H1 (cell line): Measurements from ENCODE around the gene DTWD2. TPM values are rescaled to one million over a fixed set of nuclear protein-coding genes. Genes with fewer than 3 reads are reported as not detected.

Experiments
- CTCF ChIA-PET: fragments of 300-600 bp; sonication (Branson Sonifier 250); formaldehyde crosslinking; loops from one replicate; lab custom pipeline; 2021; ENCODE audit not compliant: partially characterized antibody; lab: Charles Lee
- POLR2A ChIA-PET: fragments of 300-600 bp; sonication (Branson Sonifier 250); formaldehyde crosslinking; loops from one replicate; lab custom pipeline; 2021; ENCODE audit warnings: inconsistent platforms; ENCODE audit not compliant: partially characterized antibody; lab: Charles Lee
- DNase-seq, 2 experiments: peaks; one replicate each; pipeline versions ENCODE4 v3.0.0 to v3.0.0-alpha.2; 2010 to 2022; ENCODE audit warnings: low spot score in 2 of 2, low read depth in 1 of 2, mixed read lengths in 1 of 2
- FAIRE-seq: peaks from 2 replicates; lab custom pipeline; 2011; peaks lifted over from hg19 to GRCh38; lab: Jason Lieb, UNC
- H2AFZ ChIP-seq: 2 replicates; pipeline ENCODE4 v1.8.1; 2012; ENCODE audit warnings: low read length, inconsistent platforms
- H2AK5ac ChIP-seq: 2 replicates; pipeline ENCODE4 v1.6.1; 2013; ENCODE audit warnings: low read depth, low read length
- H2BK120ac ChIP-seq: replicated peaks from 2 replicates; pipeline ENCODE3; 2013; ENCODE audit warnings: low read depth, low read length, inconsistent platforms
- H2BK12ac ChIP-seq: 2 replicates; pipeline ENCODE4 v1.6.1; 2013; ENCODE audit warnings: low read depth, low read length
- H2BK15ac ChIP-seq: 2 replicates; pipeline ENCODE4 v1.6.1; 2013; ENCODE audit warnings: low read length
- H2BK20ac ChIP-seq: 2 replicates; pipeline ENCODE4 v1.6.1; 2013; ENCODE audit warnings: low read length
- H2BK5ac ChIP-seq: 2 replicates; pipeline ENCODE4 v1.6.1; 2013; ENCODE audit warnings: low read depth, low read length
- H3K14ac ChIP-seq: 2 replicates; pipeline ENCODE4 v1.6.1; 2013; ENCODE audit warnings: inconsistent platforms; ENCODE audit not compliant: insufficient read length
- H3K18ac ChIP-seq: 2 replicates; pipeline ENCODE4 v1.6.1; 2013; ENCODE audit warnings: low read length; ENCODE audit errors: extremely low read depth
- H3K23ac ChIP-seq: 2 replicates; pipeline ENCODE4 v1.6.1; 2013; ENCODE audit warnings: inconsistent platforms; ENCODE audit not compliant: insufficient read length
- H3K23me2 ChIP-seq: 2 replicates; pipeline ENCODE4 v1.6.1; 2013; ENCODE audit warnings: low read depth, low read length
- H3K27ac ChIP-seq: 2 replicates; pipeline ENCODE4 v1.6.1; 2011; ENCODE audit warnings: low read depth, low read length, inconsistent platforms
- H3K27me3 ChIP-seq, 4 experiments: replicated peaks in 1 of 4; 1 replicate in 1 of 4; 2 replicates in 3 of 4; pipeline versions ENCODE4 v1.6.1 to v1.8.1; 2011 to 2013; ENCODE audit warnings: low read length in 3 of 4, mild to moderate bottlenecking in 3 of 4, inconsistent platforms in 2 of 4, mixed read lengths in 2 of 4, moderate library complexity in 1 of 4; ENCODE audit not compliant: control insufficient read depth in 3 of 4, insufficient read depth in 3 of 4; ENCODE audit errors: extremely low read depth in 1 of 4
- H3K36me3 ChIP-seq, 4 experiments: 2 replicates each; pipeline versions ENCODE4 v1.6.1 to v1.8.1; 2011 to 2013; ENCODE audit warnings: mild to moderate bottlenecking in 4 of 4, low read length in 3 of 4, moderate library complexity in 2 of 4, control low read depth in 1 of 4, inconsistent platforms in 1 of 4; ENCODE audit not compliant: insufficient read depth in 4 of 4, control insufficient read depth in 2 of 4
- H3K4ac ChIP-seq: replicated peaks from 2 replicates; pipeline ENCODE3; 2013; ENCODE audit warnings: low read length, low read depth, mixed read lengths, inconsistent platforms; ENCODE audit not compliant: insufficient read length
- H3K4me1 ChIP-seq, 4 experiments: replicated peaks in 1 of 4; 1 replicate in 1 of 4; 2 replicates in 3 of 4; pipeline versions ENCODE4 v1.6.1 to v1.8.1; 2011 to 2013; ENCODE audit warnings: low read length in 3 of 4, inconsistent platforms in 2 of 4, mixed read lengths in 1 of 4; ENCODE audit not compliant: insufficient read depth in 4 of 4, control insufficient read depth in 3 of 4
- H3K4me2 ChIP-seq, 2 experiments: 2 replicates each; pipeline versions ENCODE4 v1.6.1 to v1.8.1; 2011 to 2013; ENCODE audit warnings: low read depth in 2 of 2, low read length in 2 of 2, control low read depth in 1 of 2, inconsistent platforms in 1 of 2, mild to moderate bottlenecking in 1 of 2; ENCODE audit not compliant: insufficient read depth in 1 of 2
- H3K4me3 ChIP-seq, 4 experiments: fragments of 200-600, 300-600 bp in 1 of 4; sonication (generic), shearing (Covaris generic), sonication (Bioruptor Twin) in 1 of 4; 2 replicates each; pipeline versions ENCODE4 v1.5.1 to v1.8.1; 2011 to 2016; ENCODE audit warnings: low read length in 4 of 4, low read depth in 3 of 4, control low read depth in 2 of 4, inconsistent platforms in 2 of 4, mild to moderate bottlenecking in 2 of 4, mixed read lengths in 1 of 4, moderate library complexity in 1 of 4; ENCODE audit not compliant: insufficient read depth in 2 of 4; ENCODE audit errors: extremely low read depth in 1 of 4
- H3K56ac ChIP-seq: replicated peaks from 2 replicates; pipeline ENCODE3; 2013; ENCODE audit warnings: low read depth, mild to moderate bottlenecking, mixed read lengths, low read length, inconsistent platforms; ENCODE audit not compliant: insufficient read length
- H3K79me1 ChIP-seq: 2 replicates; pipeline ENCODE4 v1.6.1; 2013; ENCODE audit warnings: low read depth, low read length, control low read depth
- H3K79me2 ChIP-seq, 2 experiments: 2 replicates each; pipeline versions ENCODE4 v1.6.1 to v1.8.1; 2012 to 2013; ENCODE audit warnings: low read length in 2 of 2, mild to moderate bottlenecking in 2 of 2, inconsistent platforms in 1 of 2; ENCODE audit not compliant: insufficient read depth in 2 of 2, control insufficient read depth in 1 of 2
- H3K9ac ChIP-seq, 4 experiments: replicated peaks in 1 of 4; 1 replicate in 1 of 4; 2 replicates in 3 of 4; pipeline versions ENCODE4 v1.6.1 to v1.8.1; 2011 to 2013; ENCODE audit warnings: low read depth in 3 of 4, low read length in 3 of 4, control low read depth in 2 of 4, mild to moderate bottlenecking in 2 of 4, moderate library complexity in 2 of 4, inconsistent platforms in 1 of 4; ENCODE audit errors: extremely low read depth in 1 of 4
- H3K9me3 ChIP-seq, 2 experiments: 2 replicates each; pipeline versions ENCODE4 v1.6.1 to v1.8.1; 2012 to 2013; ENCODE audit warnings: mild to moderate bottlenecking in 2 of 2, moderate library complexity in 2 of 2, control low read depth in 1 of 2, inconsistent platforms in 1 of 2, low read depth in 1 of 2, low read length in 1 of 2, mixed read lengths in 1 of 2; ENCODE audit not compliant: insufficient read depth in 2 of 2
- H4K20me1 ChIP-seq, 2 experiments: replicated peaks in 1 of 2; 2 replicates each; pipeline versions ENCODE3 to v1.8.1; 2011 to 2013; ENCODE audit warnings: inconsistent platforms in 2 of 2, low read length in 2 of 2, mild to moderate bottlenecking in 1 of 2; ENCODE audit not compliant: insufficient read depth in 2 of 2, control insufficient read depth in 1 of 2
- H4K5ac ChIP-seq: 2 replicates; pipeline ENCODE4 v1.6.1; 2013; ENCODE audit warnings: low read length, low read depth, mixed read lengths, inconsistent platforms; ENCODE audit not compliant: insufficient read length
- H4K8ac ChIP-seq: 2 replicates; pipeline ENCODE4 v1.8.0; 2013; ENCODE audit warnings: mild to moderate bottlenecking, moderate library complexity, low read length, inconsistent platforms; ENCODE audit not compliant: insufficient read depth; ENCODE audit errors: extremely low read depth
- H4K91ac ChIP-seq: replicated peaks from 2 replicates; pipeline ENCODE3; 2013; ENCODE audit warnings: low read length, mixed read lengths, inconsistent platforms; ENCODE audit not compliant: insufficient read length
- SRF ChIP-seq: IDR thresholded peaks from 2 replicates; pipeline ENCODE4 v1.6.1; 2011; ENCODE audit warnings: mild to moderate bottlenecking, low read depth, low read length, moderate library complexity
- WGBS, 2 experiments: shearing (Covaris generic) in 1 of 2; methylation state at CpG; one replicate each; pipeline versions ENCODE4 v1.1.6 to v1.1.7; 2013 to 2015; ENCODE audit warnings: low lambda C conversion rate in 2 of 2, mixed read lengths in 2 of 2, inconsistent platforms in 1 of 2, low coverage in 1 of 2, missing lambda C conversion rate in 1 of 2; ENCODE audit not compliant: insufficient replicate concordance in 2 of 2, insufficient coverage in 1 of 2, insufficient read length in 1 of 2; ENCODE audit errors: extremely low coverage in 1 of 2, missing lambda C conversion rate in 1 of 2; 5-methylcytosine and 5-hydroxymethylcytosine counted together
- polyA plus RNA-seq, 7 experiments: library from polyadenylated mRNA; depleted of rRNA in 3 of 7; stranded (reverse) in 5 of 7; unstranded in 2 of 7; fragments of >200 nt in 5 of 7; fragments of 200-250 nt in 2 of 7; gene quantifications; 1 replicate in 5 of 7; 2 replicates in 1 of 7; 4 replicates in 1 of 7; pipeline versions ENCODE4 v1.2.1 to v1.2.3, GENCODE V29; 2011 to 2013; ENCODE audit warnings: missing spikeins in 2 of 7, mixed read lengths in 2 of 7
- total RNA-seq: library from RNA; stranded (reverse); fragmentation: NEBNext Ultra II Directional; extraction: Animal tissue kit (Norgen Biotek cat#: 25700); gene quantifications from 2 replicates; pipeline ENCODE4 v1.2.1, GENCODE V29; 2021

DTWD2 gene
- total and polyA plus RNA-seq, 2 of the 8 experiments (the other 6 are each of a cell fraction or from before 2014, with no cell fraction given), result 4.3 to 17.1 TPM

DNA sequence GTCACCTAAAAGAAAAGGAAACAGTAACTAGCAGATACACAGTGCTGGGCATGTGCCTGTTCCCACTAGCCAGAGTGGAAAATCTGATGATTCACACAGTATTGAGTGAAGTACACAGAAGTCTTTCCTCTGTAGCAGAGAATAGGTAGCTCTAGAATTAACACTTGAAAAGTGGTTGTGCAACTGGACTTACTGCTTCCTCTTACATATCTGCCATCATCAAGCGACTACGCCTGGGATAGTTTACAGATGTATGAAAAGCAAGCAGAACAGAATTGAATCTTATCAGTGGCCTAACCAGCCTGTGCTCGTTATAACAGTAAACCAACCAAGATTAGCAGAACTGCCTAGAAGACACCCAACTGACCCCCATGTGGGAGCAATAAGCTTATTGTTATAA lies 130.6 kb downstream of the DTWD2 start:
- 91% methylated on average over 3 of the region's 3 CpGs; no CpG with 5 or more reads in 1 of the 2 experiments for WGBS, 2 experiments
- Histone ChIP-seq H3K23ac (no peak overlapping the region), H4K20me1 (peaks cover 0 to 3% of the 10 kb centered on the region in 2 experiments), H3K4ac (no peak overlapping the region), H3K23me2 (no peaks in the 10 kb centered on the region), H3K18ac (no peak overlapping the region), H2BK120ac (no peak overlapping the region), H3K27ac (no peak overlapping the region), H3K79me1 (no peaks in the 10 kb centered on the region), H3K79me2 (no peaks in the 10 kb centered on the region), H3K27me3 (no peaks in the 10 kb centered on the region), H2BK20ac (no peak overlapping the region), H3K9me3 (no peaks in the 10 kb centered on the region), H2BK5ac (no peak overlapping the region), H2AFZ (no peak overlapping the region), H3K36me3 (no peaks in the 10 kb centered on the region), H4K5ac (no peak overlapping the region), H3K4me3 (no peak overlapping the region), H3K56ac (no peak overlapping the region), H2BK12ac (no peak overlapping the region), H4K91ac (no peak overlapping the region), H3K14ac (no peak overlapping the region), H2AK5ac (no peak overlapping the region), H2BK15ac (no peak overlapping the region), H3K4me2 (no peak overlapping the region), H3K9ac (no peak overlapping the region), H4K8ac (no peak overlapping the region), H3K4me1 (no peaks in the 10 kb centered on the region)
- CTCF ChIA-PET, result interaction anchor here (0.5 to 1.1 kb wide), 2 partner anchors 21 to 99 kb away, joined by 3 to 5 read pairs; no protein-coding TSS in a partner anchor
- POLR2A ChIA-PET, result no interaction called here
- FAIRE-seq, result no peak
- TF ChIP-seq SRF, result no peak
- DNase-seq, result no peak
